Measurements from ENCODE around the gene APOBEC2.

Gene APOBEC2

DNA sequence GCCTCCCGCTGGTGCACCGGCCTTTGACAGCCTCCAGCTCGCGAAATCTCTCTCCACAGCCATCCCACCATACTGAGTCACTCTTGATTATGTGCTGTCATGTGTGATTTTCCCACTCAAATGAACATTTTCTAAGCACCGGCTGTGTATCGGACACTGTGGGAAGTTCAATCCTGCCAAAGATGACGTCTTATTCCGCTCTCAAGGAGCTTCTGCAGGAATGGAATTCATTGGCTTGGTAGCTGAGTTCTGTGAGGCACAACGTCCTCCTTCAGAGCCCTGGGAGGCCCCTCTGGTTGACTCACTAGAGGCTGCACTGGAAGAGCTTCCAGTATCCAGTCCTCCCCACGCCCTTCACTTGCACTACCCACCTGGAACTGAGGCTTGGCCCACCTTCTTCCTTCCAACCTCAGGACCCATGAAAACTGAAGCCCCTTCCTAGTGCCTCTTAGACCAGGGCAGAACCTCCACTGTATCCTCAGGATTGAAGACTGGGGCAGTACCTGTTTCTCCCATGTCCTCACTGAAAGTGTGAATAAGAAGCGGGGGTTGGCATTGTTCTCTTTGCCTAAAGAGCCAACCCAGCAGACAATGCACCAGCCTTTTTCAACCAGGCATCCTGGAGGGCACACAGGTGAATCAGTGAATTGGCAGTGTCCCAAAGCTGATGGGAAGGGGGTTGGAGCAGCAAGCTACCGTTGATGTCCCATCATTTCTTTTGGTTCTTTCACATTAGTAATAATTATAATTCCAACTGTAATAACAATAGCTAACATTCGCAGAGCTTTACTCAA lies 15.7 kb upstream of the APOBEC2 start:
- DNase-seq (ENCODE audit: low spot score): no peak

DNA sequence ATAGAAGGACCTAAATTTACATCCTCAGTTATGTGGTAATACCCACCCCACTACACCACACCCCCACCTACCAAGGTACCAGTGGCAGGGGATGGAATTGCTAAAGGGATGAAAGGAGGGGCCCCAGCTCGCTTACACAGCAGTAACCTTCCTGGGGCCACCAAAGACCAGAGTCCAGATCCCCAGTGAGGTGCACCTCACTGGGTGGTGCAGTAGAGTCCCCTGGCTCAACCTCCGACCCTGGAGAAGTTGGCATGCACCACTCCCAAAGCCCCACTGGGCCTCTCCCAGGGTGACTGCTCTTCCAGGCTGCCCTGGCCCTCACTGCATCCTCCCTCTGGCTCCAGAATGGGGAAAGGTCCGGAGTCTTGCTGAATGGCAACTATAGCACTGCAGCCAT lies 14.8 kb upstream of the APOBEC2 start:
- no peak for DNase-seq (ENCODE audit: low spot score)

DNA sequence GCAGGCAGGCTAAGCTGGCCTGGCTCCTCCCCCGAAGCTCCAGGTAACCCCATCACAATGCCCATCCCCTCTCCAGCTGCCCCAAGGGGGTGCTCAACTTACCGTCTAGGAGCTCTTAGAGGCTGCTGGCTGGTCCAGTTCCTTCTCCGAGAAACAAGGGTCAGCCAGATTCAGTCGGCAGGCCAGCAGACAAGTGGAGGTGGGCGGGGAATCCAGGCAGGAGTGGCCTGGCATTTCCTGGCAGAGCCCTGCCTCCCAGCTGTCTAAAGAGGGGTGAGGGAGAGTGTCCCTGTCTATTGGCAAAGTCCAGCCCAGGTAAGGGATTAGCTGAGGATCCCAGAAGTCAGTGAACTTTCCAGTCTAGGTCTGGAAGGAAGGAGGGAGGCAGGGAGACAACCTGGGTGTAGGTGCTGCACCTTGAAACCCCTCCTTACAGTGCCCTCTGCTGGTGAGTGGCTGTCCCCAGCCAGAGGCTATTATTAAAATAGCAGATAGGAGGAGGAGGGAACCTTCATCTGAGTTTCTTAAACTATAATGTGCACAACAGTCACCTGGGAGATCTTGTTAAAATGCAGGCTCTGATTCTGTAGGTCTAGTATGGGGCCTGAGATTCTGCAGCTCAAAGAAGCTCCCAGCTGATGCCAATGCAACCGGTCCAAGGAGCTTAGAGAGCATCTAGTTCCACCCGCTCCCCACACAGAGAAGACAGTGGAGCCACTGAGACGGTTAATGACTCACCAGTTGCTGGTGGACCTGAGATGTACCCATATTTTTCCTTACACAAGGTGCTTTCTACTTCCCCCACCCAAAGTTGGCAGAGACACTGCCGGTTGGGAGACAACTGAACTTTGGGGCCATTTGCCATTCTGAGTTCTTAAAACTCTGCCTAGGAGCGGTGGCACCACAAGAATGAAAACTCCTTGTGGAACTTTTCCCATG lies 13.7 kb upstream of the APOBEC2 start, which contains the start of gene UNC5CL:
Gene UNC5CL (minus strand): TSS at position 162 of the 939 bp plus-strand sequence. CDS start 4,147 bp downstream, outside the sequence.
- peak; percentile 23 for DNase-seq (ENCODE audit: low spot score)

DNA sequence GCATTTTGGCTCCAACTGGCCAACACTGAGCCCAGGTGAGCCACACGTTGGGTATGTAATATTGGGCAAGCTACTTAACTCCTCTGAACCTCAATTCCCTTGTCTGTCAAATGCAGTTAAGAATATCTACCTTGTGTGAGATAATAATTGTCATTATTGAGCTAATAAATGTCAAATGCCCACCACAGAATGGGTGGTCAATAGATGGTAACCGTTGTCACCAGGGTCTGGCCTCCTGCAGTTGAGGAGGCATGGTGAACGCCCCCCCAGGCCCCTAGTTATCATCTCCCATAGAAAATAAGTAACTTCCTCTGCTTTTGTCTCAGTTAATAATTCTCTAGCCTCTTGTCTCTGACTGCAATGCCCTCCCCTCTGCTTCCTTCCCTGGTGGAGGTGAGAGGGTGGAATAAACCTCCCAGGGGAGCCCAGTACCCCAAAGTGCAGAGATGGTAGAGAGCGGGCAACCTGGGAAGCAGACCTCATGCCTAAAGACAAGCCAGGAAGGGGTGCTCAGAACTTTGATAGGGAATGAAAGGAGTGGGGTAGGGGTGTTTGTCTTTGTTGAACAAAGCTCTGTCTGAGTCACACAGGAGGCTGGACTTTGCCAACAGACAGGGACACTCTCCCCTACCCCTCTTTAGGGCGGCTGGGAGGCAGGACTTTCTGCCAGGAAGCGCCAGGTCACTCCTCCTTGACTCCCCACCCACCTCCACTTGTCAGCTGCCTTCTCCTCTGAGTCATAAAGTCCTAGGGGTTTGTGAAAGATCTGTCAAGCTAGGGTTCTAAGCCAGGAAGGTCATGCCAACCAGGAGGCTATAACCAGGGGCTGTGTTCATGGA lies 12.7 kb upstream of the APOBEC2 start:
- no peak for DNase-seq (ENCODE audit: low spot score)

DNA sequence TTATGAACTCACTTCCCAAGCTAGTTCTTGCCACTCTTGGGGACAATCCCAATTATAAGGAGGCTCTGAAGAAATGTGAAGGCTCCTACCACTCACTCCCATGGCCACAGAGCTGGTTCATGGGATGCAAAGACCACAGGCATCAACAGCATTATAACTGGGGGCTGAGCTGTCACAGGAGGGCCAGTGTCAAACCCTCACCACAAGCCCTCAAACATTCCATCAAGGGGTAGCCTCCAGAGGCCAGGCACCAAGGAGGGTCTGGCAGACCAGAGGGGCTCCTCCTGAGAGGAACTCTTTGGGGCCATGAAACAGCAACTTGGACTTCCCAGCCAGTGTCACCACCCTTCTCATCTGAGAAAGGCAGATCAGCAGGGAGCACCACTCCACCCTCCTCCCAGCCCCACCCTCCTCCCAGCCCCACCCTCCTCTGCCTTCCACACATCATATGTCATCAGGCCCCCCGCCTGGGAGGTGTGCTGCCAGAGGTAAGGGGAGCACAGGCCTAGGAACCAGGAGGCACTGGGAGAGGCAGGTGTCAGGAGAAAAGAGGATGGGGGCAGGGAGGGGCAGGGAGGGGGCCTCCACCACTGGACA lies 12.0 kb upstream of the APOBEC2 start:
- DNase-seq (ENCODE audit: low spot score): no peak

DNA sequence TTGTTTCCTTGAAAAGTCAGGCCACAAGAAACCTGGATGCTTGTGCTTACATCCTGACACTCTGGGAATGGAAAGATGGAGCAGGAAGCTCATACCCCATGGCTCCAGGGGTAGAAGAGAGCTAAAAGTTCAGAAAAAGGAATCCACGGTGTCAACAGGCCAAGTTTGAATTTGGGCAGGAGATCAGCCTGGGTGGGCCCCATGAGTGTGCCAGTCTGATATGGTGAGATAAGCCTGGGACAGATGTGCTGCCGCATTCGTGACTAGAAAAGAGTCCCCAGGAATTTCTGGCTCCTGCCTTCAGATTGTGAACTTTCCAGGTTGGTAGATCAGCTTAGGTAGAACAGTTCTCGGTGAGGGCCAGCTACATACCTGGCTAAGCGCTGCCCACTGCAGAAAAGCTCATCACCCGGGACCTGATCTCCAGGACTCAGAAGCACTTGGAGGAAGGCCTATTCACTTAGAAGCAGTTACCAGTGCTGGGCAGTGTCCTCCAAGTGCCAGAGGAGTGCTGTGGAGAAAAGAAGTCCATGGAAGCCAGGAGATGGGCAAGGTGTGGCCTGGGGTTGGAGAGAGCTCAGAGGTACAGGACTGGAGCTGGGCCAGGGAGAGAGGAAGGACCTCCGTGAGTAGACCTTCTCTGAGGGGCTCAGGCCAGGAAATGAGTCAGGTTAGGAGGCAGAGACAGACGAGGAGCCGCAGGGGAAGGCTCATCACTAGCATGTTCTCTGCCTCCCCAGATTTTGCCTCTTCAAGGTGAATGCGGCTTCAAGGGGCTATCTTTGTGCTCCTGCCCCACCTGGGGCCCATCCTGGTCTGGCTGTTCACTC lies 10.6 kb upstream of the APOBEC2 start, which contains the start of gene TSPO2:
Gene TSPO2 (plus strand): TSS at position 242 of the 830 bp plus-strand sequence. CDS start 519 bp downstream, at position 761.
- DNase-seq (ENCODE audit: low spot score): no peak

DNA sequence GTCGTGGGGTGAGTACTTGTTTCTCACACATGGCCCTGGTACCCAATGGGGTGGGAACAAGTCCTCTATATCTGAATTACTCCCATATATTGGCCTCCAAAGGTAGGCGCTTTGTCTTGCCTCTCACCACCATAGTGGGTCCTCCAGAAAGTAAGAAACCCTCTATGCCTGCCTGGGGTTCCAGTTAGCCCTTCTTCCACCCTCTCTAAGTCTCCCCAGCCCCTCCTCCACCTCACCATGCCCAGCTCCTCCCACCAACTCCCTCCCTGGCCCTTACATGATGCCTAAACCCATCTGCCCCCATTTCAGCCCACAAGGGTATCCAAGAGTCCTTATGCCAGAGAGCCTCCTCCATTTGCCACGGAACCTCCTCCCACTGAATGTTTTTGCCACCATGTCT lies 9.9 kb upstream of the APOBEC2 start:
- no peak for DNase-seq (ENCODE audit: low spot score)

DNA sequence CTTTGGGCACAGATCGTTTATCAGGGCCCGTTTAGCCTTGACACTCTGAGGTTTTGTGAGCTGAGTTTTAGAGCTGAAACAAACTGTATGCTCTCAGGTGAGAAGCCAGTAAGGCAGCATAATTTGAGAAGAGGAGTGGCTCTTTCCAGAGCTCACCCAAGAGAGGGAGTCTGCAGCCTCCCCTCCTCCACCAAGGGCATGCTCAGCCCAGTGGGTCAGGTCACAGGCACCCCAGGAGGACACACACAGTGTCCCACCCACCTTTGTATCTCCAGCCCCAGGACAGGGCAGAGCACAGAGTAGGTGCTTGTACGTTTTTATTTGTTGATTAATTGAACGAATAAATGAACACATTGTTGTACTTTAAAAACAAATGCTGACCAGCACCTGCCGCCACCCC lies 7.3 kb upstream of the APOBEC2 start:
- no peak for DNase-seq (ENCODE audit: low spot score)

DNA sequence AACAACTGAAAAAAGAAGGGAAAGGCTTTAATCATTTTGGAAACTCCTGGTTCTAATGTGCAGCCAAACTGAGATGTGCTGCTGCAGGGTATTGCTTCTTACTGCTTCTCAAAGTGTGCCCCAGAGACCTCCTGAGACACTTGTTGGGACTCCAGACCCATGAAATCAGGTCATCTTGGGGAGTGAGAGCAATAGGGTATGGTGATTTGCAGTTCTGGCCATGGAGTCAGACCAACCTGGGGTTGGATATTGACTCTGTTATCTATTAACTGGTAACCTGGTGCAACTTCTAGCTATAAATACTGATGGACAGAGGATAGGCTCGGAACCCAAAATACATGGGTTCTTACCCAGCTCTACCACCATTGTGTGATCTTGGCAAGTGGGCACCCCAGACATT lies 6.9 kb upstream of the APOBEC2 start:
- no peak for DNase-seq (ENCODE audit: low spot score)

DNA sequence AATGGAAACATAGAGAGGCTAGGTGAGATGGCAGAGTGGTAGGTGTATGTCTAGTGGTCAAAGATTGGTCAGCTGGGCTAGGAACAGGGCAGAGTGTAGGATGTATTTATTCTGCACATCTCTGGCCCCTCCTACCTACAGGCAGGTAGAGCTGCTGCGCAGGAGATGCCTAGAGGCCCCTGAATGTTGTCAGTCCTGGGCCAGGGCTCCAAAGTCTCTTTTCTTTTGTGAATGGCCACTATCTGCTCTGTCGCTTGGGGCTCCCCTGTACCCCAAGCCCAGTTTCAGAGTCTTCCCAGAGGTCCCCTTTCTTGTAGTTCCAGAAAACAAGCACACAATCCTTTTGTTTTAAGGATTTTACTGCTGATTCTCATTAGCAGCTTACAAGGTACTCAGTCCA lies 5.7 kb upstream of the APOBEC2 start:
- no peak for DNase-seq (ENCODE audit: low spot score)

DNA sequence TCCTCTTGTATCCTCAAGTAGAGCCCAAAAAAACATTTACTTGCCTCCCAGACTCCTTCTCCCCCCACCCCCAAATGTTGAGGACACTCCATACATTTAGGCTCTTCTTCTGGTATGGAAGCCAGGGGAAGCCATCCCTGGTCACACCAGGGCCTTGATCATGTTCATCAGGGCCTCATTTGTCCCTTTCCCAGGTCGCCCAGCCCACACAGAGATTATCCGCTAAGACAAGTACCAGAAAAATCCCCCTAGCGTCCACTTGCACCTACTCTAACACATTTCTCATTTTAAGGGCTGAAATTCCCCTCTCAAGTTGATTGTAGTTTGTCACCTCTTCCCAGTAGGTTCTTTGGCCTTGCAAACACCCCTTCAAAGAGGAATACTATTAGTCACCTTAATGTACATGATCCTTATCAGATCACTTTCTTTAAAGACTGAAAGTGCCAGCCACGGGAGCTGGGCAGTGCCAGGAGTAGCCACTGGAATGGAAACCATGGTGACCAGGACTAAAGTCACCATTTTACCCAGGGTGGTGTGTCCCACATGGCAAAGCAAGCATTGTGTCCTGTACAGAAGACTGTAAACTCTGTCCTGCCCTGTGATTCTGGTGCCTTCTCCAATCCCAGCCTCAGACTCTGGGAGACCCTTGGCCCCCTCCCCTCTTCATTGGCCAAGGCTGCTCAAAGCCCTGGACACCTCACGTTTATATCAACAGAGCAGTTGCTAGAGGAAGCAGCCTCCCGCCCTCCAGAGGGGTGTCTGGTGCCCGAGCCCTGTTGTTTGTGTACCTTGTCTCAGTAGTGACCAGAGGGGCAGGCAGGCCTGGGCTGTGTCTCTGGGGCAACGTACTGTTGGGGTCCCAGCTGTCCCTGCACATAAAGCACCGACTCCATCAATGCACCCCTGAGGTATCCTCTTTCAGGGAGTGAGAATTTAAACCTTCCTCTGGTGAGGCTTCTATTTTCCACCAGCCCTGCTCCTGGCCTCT lies 5.0 kb upstream of the APOBEC2 start:
- DNase-seq (ENCODE audit: low spot score): no peak

DNA sequence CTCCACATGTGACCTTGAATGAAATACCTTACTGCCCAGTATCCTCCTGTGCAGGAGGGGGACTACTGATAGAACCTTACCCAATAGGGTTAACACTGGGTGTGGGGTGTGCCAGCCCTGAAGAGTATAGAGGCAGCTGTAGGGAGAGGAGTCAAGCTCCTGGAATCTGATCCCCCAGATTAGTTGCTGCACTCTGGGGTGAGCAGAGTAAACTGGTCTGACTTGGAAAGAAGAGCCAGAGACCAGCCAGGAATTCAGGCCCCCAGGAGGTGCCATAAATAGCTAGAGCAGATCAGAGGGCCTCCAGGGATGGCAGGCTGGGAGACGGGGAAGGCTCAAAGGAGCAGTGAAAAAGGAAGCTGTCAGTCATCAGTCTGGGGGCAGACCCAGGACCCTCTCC lies 3.5 kb upstream of the APOBEC2 start:
- DNase-seq (ENCODE audit: low spot score): no peak

DNA sequence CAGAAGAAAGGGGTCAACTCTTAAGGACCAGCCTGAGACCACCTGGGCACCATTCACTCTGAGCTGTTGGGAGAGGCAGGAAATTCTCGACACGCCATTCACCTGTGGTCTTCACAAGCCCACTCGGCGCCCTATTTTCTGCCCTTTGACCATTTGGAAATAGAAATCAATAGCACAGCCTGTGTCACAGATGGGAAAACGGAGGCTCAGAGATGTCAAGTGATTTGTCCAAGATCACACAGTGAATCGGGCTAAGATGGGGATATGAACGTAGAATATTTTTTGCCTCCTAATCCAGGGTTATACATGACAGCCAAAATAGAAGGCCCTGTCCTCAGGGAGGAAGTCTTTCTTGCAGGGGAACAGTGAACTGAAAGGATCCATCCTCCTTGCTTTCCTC lies 3.0 kb upstream of the APOBEC2 start:
- DNase-seq (ENCODE audit: low spot score): no peak

DNA sequence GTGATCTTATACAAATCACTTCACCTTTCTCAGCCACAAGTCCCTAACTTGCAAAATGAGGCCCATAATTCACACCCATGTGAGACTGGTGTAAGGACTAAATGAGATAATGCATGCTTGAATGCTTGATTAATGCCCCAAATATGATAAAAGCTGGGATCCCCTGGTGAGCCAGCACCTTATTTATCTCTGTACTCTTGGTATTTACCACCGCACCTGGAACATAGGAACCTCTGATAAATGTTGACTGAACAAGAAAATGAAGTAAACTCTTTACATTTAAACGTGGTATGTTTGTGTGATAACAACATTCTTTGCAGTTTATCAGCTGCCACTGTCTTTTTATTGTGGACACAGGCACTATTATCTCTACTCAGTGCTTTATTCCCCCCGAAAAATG lies 2.5 kb upstream of the APOBEC2 start:
- no peak for DNase-seq (ENCODE audit: low spot score)

DNA sequence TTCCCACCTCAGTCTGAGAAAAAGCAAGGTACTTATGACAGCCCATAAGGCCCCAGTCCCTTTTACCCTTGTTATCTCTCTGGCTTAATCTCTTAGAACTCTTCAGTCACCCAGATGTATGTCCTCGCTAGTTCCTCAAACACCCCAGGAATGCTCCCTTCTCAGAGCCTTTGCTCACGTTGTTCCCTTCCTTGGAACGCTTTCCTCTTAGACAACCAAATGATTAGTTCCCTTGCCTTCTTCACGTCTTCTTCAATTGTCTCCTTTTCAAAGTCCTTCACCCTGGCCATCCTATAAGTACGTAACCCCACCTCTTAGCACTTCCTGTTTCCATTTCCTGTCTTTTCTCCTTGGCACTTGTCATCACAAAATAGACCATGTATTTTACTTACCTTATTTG lies 1.1 kb upstream of the APOBEC2 start:
- no peak for DNase-seq (ENCODE audit: low spot score)

DNA sequence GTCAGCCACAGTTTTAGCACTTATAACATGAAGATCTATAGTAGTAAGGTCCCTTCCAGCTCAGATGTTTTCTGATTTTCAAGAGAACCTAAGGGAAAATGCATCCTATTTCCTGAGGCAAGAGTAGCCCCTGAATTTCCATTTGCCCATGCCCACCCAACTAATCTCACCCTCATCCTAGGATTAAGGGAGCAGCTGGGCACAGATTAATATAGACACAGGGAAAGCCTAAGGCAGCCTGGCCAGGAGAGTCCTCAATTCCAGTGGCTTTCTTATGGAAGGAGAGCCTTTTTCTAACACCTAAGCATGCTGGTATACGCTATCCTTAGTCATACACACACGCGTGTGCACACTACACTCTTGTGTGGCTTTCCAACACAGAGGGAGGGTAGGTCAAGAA lies 1.5 kb downstream of the APOBEC2 start:
- DNase-seq (ENCODE audit: low spot score): no peak

DNA sequence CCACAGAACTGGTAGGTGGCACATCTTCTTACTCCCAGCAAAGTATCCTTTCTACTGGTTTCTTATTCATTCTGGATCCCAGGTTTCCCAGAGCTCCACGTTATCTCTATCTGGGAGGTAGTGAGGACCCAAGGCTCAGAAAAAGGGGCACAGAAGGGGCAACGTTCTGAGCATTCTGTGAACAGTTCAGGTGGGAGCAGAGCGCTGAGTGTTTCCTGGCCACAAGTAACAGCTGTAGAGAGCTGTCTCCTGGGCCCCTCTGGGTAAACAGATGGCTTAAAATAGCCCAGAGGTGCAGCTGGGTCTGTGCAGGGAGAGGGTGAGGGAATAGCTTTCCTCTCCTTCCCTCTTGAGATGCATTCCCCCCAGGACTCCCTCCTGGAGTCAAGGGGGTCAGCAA lies 2.1 kb downstream of the APOBEC2 start:
- DNase-seq (ENCODE audit: low spot score): no peak

DNA sequence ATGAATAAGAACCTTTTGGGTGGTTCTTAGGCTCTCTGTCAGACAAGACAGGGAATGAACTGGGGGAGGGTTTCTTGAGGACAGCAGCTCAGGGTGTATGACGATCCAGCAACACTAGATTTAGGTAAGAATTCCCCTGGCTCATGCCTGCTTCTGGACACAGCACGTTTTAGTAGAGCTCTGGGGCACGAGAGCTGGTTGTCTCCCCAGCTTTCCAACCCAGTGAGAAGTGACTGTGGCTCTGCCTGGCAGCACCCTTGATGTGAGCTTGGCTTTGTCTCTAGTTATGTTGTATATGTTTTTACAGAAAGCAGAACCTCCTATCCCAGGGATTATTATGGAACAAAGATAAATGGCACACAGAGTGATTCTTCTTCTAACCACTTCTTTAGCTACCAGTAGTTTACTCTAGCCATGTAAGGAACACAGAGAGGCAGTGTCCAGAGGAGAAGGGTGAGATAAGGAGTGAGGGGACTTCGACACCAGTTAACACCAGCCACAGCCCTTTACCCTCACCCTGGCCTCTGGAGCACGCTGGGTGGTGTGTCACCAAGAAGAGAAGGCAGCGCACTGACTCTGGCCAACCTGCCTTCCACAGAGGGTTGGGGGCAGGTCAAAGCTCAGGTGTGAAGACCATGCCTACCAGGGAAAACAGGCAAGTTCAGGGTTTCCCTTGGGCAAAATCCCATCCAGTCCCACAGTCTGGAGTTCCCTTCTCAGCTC lies 3.9 kb downstream of the APOBEC2 start:
- DNase-seq (ENCODE audit: low spot score): no peak
